GDM1 (cell line): ENCODE measurements around the gene CYP26B1.
A peak's percentile ranks its signal among the peaks of the same experiment; 100 is the strongest.

Experiments used
- DNase-seq: peaks from one replicate; lab custom pipeline; 2025; lab: John Stamatoyannopoulos, UW

The CYP26B1 gene

DNA sequence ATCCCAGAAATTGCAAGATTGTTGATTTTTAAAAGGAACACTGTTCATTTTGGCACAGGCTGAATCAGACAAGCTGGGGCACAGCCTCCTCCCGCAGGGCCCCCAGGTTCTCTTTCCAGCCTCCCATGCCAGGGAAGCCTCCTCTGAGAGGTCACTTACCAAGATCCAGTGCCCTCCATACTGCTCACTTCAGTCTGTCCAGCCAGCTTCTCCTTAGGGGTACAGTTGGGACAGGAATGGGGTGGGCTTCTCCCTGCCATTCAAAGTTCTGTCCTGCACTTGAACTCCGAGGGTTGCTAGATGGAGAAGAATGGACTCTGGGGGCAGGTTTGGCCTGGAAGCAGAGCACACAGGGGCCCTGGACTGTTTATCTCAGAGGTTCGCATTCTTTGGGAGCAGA, 7.5 kb upstream of the CYP26B1 start:
- no peak for DNase-seq

DNA sequence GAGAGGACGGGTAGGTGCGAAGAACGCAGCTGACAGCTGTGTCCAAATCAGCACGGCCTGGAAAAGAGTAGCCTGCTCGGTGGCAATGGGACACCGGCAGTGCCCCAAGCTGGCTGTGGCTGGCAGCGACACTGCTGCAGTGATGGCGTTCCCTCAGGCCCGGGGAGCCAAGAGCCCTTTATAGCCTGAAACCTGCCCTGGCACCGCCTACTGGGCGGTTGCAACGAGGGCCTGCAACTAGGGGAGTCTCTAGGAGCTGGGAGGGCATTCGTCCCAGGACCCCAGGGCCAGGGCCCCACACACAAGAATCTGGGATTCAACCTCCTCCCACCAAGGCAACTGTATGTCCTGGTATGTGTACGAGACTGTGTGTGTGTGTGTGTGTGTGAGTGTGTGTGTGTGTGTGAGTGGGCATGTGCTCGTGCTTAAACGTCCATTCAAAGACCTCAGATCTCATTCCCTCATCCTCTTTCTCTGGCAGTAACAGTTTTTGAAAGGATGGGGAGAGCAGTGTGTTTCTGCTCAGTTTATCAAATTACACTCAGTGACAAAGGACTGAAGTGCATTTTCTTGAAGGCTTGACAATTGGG, 6.8 kb upstream of the CYP26B1 start:
- no peak for DNase-seq

DNA sequence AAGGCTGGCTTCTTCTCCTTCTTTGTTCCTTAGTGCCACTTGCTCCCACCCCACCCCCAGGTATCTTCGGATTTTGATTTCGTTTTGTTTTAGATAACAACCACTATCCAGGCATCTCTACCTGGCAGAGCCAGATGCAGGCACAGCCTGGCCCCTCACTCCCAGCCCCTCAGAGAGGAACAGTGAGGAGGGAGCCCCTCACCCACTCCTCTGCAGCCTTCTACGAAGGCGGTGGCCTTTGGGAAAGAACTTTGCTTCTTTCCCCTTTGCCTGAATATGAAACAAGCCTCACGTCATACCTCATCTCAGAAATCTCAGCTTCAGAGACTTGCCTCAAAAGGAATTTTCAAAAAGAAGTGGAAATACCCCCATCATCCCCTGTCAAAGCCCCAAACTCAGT, 6.3 kb upstream of the CYP26B1 start:
- DNase-seq, result no peak

DNA sequence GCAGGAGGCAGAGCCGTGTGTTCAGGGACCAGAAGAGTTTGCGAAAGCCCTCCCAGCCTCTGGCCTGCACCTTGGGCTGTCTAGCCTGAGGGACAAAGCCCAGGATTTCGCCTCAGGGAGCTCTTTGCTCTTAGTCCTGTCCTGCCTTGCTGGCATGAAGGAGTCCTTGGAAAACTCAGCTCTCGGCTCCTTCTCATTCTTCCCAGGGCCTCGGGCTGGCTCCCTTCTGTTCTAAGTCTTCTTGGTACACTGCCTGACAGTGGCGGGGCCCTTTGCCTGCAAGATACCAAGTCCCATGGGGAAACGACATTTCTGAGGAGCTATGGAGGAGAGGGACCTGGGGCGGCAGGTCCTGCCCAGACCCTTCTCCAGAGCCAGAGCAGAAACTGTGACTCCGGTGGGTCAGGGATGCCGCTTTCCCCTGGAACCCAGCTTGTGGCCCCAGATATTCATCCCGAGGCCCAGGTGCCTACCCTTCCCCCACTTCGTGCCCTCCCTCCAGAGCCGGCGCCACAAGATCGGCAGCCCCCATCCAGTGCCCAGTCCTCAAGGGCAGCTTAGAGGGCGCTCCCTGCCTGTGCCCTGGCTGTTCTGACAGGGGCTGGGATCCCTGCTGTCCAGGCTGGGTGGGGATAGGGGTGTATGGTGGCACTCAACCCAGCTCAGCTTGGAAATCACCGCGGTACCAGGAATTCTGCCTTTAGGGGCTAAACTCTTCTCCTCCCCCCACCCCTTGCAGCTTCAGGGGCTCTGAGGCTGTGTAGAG, 5.5 kb upstream of the CYP26B1 start:
- DNase-seq, result no peak

DNA sequence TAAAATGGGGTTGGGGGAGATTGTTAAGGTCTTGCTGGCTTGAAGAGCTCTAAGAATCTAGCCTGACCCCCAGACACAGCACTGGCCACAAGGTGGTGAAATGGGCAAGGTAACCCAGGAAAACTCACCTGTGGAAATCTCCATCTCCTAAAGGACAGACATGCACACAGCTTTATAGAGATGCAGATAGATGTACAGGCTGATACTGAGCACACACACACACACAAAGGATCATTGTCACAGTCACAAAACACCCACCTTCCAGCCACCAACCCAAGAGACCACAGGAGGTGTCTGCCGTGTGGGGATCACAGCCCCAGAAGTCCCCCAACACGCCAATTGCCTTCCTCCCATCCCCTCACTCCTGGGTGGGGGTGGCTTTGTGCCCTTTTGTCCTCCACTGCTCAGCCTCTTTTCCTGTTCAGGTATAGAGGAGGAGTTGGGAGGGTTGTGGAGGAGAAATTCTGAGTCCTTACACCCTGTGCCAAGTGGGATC, 3.2 kb upstream of the CYP26B1 start:
- DNase-seq, result no peak

DNA sequence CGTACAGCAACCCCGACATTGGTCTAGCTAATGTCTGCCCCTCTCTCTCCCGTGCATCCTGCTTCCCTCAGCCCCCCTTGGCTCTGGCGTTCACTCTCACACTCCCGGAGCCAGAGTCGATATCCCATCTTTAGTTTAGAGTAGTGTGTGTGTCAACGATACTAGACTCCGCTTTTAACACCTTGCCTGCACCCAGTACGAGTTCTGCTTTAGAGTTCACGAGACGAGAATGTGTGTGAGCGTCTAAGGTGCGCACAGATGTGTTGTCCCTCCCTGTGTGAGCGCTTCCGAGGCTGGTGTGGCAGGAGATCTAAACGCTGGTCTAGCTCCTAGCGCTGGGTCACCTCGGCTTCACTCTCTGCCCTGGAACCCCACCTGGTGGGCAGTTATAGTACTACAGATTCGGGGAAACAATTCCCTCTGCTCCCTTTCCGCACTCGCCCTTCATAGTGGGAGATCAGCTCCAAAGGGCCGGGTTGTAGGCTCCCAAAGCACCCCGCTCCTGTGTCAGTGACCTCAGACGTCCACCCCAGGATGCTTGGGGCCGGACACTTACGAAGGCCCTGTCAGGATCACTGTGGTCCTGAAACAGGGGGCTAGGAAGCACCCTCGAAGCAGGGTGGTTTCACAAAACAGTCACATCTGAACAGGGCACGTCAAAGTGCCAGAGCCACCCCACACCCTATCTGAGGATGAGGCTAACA, 2.6 kb upstream of the CYP26B1 start:
- peak; percentile 20 for DNase-seq

DNA sequence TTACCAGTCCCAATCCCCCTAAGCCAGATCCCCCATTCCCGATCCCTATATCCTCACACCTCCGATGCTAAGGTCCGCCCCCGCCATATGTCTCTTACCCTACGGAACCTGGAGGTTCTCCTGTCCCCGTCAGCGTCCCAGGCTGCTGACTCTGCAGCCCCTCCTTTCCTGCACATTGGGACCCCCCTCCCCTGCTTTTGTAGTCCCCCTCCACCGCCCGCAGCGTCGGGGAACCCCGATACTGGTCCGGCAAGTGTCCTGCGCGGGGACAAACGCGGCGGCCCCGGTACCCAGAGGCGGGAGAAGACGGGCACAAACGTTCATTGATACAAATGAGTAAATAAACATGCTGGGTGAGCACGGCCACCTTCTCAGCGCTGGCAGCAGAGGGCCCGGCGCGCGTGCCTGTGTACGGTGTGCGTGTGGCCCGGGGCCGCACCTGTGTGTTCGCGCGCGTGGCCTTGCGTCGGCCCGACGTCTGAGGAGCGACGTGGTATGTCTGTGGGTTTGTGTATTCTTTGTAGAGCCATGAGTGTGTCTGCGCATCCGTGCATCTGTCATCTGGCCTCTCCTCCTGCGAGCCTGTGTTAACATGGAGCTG, 2.0 kb upstream of the CYP26B1 start:
- DNase-seq, result no peak

DNA sequence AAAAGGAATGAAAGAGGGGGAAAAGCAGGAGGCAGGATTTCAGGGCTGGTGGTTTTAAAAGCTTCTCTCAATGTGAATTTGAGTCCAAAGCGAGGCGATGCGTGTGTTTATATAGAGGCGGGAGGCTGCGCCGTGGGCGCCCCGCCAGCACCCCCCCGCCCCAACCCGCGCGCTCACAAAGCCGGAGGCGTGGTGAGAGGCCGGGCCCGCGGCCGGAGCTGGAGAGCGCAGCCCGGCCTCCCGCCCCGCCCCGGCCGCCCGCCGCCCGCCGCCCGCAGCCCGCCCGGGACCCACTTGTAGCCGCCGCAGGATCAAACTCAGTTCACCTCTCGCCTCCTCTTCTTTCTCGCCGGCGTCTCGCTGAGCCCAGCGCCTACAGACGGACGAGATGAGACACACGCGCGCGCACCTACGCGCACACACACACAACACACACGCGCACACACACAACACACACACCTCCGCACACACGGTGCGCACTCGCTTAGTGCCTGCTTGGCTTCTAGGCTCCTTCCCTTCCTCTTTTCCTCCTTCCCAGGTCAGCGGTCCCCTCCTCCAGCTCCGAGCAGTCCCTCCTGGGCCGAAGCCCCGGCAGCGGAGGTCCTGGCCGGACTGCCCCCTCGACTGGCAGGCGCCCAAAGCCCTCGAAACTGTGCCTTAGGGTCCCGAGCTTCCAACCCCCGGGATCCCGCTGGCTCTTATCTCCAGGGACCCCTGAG, 1.3 kb upstream of the CYP26B1 start:
- no peak for DNase-seq

DNA sequence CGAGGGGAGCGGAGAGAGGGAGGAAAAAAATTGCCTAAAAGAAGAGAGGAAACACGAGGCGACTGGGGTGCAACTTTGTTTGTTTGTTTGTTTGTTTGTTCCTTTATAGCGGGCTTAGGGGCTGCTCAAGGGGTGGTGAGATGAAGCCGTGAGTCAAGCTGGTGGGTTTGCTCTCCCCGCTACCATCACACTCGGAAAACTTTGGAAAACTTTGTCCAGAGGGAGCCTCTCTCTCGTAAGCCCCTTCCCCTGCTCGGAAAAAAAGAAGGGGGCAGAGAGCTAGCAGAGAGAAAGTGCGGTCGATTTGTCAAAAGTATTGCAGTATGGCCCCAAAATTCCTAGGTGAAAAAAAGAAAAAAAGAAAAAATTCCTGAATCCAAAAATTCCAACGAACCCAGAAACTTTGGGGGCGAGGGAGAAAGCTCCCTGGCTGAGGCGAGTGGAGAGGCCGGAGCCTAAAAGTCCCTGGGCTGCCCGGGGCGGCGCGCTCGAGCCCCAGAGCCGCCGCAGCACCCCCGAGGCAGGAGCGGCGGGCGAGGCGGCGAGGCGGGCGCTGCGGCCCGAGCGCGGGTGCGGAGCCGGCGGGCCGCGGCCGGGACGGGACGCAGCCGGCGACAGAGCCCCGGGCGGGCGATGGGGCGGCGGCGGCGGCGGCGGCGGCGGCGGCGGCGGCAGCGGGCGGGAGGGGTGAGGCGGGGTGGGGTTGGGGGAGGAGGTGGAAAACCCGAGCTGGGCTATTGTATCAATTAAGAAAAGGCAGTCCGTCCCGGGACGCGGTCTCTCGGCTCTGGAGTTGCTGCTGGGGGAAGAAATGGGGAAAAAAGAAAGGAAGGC, 558 bp upstream of the CYP26B1 start:
- DNase-seq, result no peak

DNA sequence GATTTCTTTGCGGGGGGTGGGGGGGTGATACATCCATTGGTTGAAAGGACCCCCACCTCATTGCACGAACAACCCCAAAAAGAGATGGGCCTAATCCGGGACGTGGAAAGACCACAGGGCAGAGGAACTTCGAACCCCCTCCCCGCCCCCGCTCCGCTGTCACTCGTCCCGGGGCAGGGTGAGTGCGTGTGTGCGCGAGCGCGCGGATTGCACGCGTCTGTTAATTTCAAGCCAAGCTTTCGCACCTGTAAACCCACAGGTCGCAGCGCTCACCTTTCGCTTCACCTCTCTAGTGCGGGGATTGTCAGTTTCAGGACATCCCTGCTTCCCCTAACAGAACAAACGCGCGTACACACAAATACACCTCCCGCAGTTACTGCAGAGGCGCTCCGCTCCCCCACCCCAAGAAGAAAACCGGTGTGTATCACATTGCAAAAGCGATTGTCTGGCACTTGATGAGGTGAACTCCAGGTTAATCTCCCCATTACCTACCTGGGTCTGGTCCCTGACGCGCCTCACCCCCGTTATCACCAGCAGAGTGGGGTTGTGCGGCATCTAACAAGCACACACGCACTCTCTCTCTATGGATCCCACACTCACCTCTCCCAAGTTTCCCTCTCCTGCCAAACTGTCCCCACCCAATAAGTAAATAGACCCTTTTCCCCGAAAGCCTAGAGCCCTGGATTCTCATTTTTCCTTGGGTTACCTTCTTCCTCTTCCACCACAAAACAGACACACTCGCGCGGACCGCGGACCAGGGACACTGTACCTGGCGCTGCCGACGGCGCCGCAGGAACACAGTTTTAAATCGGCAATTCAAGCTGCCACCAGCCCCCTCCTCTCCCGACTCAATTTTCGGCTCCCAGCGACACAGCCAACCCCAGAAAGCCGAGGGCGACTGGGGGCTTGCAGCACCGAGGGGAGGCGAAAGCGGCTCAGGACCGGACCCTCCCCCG, 1.0 kb downstream of the CYP26B1 start:
- no peak for DNase-seq

DNA sequence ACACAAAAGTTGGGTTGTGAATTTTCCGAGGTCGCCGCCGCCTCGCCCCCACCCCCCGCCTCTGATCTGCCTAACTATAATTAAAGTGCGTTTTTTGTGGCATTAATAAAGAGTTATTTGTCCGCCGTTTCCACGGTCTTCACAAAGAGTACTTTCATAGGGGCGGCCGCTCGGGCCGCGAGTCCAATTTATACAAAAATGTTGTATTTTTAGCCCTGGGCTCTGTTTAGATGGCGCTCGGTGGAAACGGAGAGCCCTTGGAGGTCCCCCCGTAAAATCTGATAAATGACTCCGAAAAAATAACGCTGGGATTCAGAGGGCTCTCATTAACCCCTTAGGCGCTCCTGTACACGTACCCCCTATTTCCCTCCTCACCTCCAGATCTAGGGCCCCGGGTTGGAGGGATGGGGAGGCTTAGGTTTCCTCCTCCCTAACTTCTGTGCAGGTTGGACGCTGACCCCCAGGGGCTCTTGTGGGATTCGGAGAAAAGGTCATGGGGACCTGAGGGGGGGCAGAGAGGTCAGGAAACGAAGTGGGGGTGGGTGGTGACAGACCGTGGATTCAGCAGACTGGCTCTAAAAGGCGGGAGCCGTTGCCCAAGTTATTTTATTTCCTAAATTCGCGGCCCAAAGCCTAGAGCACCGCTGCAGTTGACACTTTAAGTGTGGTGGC, 1.9 kb downstream of the CYP26B1 start:
- DNase-seq, result no peak

DNA sequence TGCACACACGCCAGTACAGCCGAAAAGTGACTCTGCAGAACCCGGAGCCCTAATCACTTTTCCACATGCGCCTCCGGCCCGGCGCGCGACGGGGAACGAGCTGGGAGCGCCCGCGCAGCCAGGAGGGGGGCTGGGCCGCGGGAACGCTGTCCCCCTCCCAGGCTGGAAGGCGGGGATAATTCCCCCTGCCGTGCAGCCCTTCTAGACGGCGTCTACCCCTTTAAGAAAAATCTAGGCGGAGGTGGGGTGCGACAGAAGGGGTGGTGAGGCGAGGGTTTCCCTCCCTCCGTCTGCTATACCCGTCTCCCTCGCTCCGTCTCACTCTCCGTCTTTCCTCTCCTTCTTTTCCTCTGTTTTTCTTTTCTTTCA, 2.4 kb downstream of the CYP26B1 start:
- no peak for DNase-seq

DNA sequence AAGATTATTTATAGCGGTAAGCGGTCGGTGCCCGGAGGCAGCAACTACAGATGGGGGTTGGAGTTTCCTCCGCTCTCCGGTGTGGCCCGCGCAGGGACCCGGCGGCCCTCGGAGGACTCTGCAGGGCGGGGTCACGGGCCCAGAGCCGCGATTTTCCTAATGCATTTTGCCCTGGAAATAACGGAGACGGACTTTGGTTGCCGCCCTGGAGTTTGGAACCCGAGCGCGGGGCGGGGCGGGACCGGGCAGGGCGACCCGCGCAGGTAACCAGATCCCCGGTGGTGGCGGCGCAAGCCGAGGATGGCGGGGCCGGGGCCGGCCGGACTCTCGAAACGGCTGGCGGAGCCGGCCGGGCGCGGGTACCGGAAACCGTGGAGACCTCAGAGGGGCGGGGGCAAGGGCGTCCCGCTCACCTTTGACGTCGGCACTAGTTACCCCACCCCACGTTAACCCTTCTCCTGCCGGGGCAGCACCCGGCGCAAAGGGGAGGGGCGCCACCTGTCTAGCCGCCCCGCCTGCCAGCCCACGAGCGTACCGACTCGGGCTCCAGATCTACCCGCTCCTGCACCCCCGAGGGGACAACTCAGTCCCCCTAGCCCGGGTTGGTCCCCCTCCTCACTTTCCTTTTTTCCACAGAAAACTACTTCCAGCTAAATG, 2.9 kb downstream of the CYP26B1 start:
- DNase-seq, result no peak

DNA sequence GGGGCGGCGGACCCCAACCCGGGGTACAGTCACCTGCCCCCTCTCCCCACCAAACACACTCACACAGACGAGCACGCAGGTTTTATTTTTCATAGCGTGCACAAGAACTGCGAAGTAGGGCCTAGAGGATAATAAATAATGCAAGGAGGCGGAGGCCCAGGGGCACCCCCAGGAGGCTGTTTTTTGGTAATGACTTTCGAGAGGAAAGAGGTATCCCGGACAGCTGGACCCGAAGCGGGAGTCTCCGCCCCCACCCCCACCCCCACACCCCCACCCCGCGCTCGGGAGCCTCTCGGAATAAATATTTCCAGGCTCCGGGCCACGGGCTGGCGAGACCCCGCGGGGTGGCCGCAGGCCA, 3.4 kb downstream of the CYP26B1 start:
- no peak for DNase-seq

DNA sequence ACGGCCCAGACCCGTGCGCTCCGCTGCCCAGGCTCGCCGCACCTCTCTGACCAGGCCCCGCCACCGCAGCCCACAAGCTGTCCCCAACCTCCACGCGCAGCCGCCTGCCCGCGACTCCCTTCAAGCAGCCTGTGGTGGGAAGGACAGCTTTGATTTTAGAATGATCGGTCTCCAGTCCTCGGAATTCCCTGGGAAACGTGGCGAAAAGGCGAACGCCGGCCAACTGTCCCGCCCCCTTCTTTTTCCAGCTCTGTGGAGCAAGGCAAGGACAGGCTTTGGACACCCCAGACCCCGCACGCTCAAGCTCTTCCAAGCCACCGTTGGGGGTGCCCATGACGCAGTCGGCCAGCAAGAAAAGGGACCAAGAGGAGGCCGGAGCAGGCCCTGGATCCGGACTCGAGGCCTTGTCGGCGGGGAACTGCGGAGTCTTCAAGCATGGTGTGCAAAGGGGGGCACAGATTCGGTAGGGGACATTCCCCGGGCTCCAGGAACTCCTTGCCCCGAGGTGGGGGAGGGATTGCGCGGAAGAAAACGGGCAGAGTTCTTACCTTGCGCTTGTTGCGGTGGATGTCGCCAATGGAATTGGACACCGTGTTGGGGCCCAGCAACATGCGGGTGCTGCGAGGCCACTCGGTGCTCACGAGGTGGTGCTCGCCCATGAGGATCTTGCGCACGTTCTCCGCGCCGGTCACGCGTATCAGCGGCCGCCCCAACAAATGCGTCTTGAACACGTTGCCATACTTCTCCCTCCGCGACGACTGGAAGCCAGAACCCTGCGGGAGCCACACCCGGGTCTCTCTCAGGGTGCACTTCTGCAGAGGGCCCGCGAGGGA, 4.0 kb downstream of the CYP26B1 start:
- no peak for DNase-seq

DNA sequence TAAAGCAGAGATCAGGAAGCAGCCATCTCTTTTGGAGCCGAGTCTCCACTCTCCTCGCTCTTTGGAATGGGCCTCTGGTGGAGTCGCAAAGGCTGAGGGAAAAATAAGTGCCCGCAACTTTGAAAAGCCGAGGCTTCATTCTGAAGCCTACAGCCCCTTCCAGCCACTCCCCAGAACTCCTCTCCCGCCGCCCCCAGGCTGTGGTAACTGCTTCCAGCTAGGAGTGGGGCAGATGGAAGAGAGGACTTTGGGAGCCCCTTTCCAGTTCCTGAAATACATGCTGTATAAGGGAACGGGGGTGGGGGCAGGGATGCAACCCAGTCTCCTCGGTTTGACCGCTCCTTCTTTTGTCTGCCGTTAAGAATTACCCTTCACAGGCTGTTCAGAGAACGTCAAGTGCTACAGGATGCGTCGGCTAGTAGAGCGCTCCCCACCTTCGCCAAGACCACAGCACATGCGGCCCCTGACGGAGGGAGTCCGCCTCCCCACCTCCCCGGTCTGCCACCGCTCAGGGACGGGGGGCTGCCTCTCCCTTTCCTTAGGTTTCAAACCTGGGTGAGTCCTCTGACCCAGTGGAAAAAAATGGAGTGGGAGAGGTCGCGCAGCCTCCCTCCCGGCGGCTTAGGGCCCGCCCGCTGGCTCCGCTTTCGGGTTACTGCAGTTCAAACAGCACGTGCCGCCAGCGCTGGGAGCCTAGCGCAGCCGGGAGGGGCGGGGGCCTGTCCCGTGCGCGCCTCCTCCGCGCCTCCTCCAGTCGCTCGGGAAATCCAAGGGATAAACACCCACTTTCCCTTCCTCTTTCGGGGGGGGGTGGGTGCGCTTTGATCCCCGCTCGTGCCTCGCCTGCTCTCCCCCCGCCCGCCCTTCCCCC, 4.9 kb downstream of the CYP26B1 start:
- no peak for DNase-seq

DNA sequence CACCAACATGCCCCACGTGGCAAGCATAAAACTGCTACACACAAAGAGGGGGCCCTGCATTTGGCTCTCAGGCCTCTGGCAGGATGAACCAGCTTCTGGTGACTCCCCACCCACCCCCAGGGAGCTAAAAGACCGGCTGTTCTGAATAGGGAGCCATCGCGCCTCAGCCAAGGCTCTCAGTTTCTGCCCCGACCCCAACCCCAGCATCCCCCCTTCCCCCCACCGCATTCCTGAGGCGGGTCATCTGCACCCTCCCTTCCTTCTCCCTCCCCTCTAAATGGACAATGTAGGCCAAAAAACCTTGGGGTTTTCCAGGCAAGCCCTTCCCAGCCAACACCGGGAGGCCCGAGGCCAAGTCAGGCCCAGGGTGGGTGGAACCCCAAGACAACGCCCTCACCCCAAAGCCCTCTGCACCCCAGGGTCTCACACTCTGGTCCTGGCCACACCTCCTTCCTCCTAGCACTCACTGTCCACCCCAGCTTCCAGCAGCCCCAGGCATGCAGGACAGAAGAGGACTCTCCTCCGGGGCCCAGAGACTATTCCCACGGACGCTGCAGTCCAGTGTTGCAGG, 5.7 kb downstream of the CYP26B1 start:
- no peak for DNase-seq
